ENCODE data around the gene CKB. TPM values are rescaled to one million over a fixed set of nuclear protein-coding genes. Genes with fewer than 3 reads are reported as not detected.

Gene CKB
- total RNA-seq, 4 donors from 2014 or later, result 453 to 1,624 (median 922) TPM

DNA sequence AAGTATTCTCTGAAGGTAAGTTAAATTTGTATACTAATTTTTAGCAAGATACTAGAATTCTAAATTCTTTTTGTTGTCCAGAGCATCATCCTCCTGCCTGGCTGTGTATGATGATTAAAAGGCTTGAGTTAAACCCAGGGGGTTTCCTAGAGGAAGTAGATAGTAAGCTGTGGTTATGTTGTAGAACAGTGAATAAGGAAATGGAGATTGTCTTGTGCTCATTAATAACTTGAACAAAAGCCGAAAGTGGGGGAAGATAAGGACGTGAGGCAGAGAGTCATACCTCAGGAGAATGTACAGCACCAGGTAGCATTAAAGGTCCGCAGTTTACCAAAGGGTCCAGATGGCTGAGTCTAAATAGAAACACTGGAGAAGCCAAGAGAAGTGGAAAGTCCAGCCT, 42.0 kb downstream of the CKB start:
- H3K27ac ChIP-seq, result no peak overlapping the region
- peaks cover 0 to 14% (median 0%) of the 10 kb centered on the region in 3 donors for H3K4me1 ChIP-seq
- WGBS, 2 donors (ENCODE audit: low coverage in 1 of 2), result 72 to 88% methylated on average over 2 to 3 of the region's 3 CpGs
- H3K4me3 ChIP-seq, result no peak overlapping the region
- no peaks in the 10 kb centered on the region for H3K27me3 ChIP-seq
- ATAC-seq, result no peak
- TF ChIP-seq EP300 (IDR thresholded peaks at IDR 0.05) (no peak), POLR2A (IDR thresholded peaks at IDR 0.05) (no peak), POLR2AphosphoS5 (IDR thresholded peaks at IDR 0.05) (no peak)
- TF ChIP-seq, protein P1, sequence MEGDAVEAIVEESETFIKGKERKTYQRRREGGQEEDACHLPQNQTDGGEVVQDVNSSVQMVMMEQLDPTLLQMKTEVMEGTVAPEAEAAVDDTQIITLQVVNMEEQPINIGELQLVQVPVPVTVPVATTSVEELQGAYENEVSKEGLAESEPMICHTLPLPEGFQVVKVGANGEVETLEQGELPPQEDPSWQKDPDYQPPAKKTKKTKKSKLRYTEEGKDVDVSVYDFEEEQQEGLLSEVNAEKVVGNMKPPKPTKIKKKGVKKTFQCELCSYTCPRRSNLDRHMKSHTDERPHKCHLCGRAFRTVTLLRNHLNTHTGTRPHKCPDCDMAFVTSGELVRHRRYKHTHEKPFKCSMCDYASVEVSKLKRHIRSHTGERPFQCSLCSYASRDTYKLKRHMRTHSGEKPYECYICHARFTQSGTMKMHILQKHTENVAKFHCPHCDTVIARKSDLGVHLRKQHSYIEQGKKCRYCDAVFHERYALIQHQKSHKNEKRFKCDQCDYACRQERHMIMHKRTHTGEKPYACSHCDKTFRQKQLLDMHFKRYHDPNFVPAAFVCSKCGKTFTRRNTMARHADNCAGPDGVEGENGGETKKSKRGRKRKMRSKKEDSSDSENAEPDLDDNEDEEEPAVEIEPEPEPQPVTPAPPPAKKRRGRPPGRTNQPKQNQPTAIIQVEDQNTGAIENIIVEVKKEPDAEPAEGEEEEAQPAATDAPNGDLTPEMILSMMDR (IDR thresholded peaks at IDR 0.05), result no peak
- no peaks in the 10 kb centered on the region for H3K9me3 ChIP-seq
- H3K36me3 ChIP-seq, result peaks cover 0 to 93% of the 10 kb centered on the region in 2 donors

DNA sequence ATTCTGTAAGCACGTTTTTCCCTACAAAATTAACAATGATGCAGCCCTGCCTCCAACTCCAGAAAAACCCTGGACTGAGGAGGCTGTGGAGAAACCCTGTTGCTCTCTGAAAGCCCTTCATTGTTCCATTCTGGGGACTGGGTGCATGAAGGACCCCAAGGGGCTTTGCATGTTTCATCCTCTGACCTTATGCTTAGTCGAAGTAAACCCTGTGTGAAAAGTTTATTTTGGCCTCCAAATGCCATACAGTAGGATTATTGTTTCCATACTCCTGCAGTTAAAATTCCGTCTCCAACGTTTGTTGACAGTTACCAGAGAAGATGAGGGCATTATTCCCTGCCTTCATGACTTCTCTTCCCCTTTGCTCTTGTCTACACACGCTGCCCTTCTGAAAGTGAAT, 46.0 kb downstream of the CKB start:
- no peaks in the 10 kb centered on the region for H3K27me3 ChIP-seq
- H3K9me3 ChIP-seq, result no peaks in the 10 kb centered on the region
- no peak overlapping the region for H3K27ac ChIP-seq
- peaks cover 0 to 99% of the 10 kb centered on the region in 2 donors for H3K36me3 ChIP-seq
- H3K4me1 ChIP-seq, result no peaks in the 10 kb centered on the region
- no peak overlapping the region for H3K4me3 ChIP-seq
- ATAC-seq, result no peak
- WGBS, 2 donors (ENCODE audit: low coverage in 1 of 2), result 63 to 76% methylated on average over 5 of the region's 5 CpGs
- TF ChIP-seq EP300 (IDR thresholded peaks at IDR 0.05), result no peak
- TF ChIP-seq POLR2AphosphoS5 (IDR thresholded peaks at IDR 0.05), result no peak
- TF ChIP-seq, protein P1 (IDR thresholded peaks at IDR 0.05), result no peak
- no peak for TF ChIP-seq POLR2A (IDR thresholded peaks at IDR 0.05)

DNA sequence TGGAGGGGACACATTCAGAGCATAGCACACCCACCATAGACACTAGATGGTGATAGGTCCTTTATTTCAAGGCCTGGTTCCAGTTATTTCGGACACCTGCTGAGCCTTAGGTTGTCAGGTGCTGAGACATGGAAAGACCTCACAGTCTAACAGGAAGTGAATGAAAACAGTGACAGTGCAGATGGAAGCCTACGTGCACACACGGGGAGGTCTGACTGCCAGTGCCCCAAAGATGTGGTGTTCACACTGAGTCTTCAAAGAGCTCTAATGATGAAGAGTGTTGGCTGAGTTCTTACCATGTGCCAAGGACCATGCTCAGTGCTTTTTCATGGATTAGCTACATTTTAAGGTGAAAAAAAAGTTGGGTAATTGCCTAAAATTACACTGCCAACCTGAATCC, 46.6 kb downstream of the CKB start:
- no peak for ATAC-seq
- WGBS, 2 donors (ENCODE audit: low coverage in 1 of 2), result 100% methylated on average over 1 to 3 of the region's 3 CpGs
- H3K9me3 ChIP-seq, result no peaks in the 10 kb centered on the region
- H3K4me1 ChIP-seq, result no peaks in the 10 kb centered on the region
- H3K27me3 ChIP-seq, result no peaks in the 10 kb centered on the region
- no peak overlapping the region for H3K27ac ChIP-seq
- no peak overlapping the region for H3K4me3 ChIP-seq
- TF ChIP-seq POLR2A (IDR thresholded peaks at IDR 0.05), result no peak
- H3K36me3 ChIP-seq, result peaks cover 0 to 99% of the 10 kb centered on the region in 2 donors

DNA sequence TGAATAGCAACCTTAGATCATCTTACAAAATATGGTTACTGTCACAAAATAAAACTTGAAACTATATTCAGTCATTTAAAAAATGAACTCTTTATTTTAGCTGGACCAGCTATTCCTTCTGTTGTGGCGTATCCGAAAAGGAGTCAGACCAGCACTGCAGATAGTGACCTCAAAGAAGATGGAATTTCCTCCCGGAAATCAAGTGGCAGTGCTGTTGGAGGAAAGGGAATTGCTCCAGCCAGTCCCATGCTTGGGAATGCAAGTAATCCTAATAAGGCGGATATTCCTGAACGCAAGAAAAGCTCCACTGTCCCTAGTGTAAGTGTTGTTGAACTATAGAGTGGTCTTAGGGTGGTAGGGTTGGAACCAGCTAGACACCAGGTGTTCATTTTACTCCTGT, 47.7 kb downstream of the CKB start:
- no peak for TF ChIP-seq POLR2AphosphoS5 (IDR thresholded peaks at IDR 0.05)
- TF ChIP-seq POLR2A (IDR thresholded peaks at IDR 0.05), result no peak
- TF ChIP-seq, protein P1 (IDR thresholded peaks at IDR 0.05), result no peak
- no peak for TF ChIP-seq EP300 (IDR thresholded peaks at IDR 0.05)
- no peak for ATAC-seq
- no peak overlapping the region for H3K27ac ChIP-seq
- H3K36me3 ChIP-seq, result peaks cover 0 to 98% of the 10 kb centered on the region in 2 donors
- 91 to 100% methylated on average over 3 of the region's 5 CpGs for WGBS, 2 donors (ENCODE audit: low coverage in 1 of 2)
- H3K4me3 ChIP-seq, result no peak overlapping the region
- H3K27me3 ChIP-seq, result no peaks in the 10 kb centered on the region
- H3K4me1 ChIP-seq, result no peaks in the 10 kb centered on the region
- no peaks in the 10 kb centered on the region for H3K9me3 ChIP-seq

DNA sequence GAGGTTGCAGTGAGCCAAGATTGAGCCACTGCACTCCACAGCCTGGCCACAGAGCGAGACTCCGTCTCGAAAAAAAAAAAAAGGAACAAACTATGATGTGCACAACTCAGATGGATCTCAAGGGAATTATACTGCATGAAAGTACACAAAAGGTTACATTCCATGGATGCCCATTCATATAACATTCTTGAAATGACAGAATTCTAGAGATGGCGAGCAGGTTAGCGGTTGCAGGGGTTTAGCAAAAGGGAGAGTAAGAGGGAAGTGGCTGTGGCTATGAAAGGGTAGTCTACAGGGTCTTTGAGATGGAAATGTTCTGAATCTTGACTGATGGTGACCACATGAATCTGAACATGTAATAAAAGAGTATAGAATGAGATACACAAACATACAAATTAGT, 49.7 kb downstream of the CKB start:
- no peak overlapping the region for H3K27ac ChIP-seq
- peaks cover 0 to 98% of the 10 kb centered on the region in 2 donors for H3K36me3 ChIP-seq
- no peaks in the 10 kb centered on the region for H3K4me1 ChIP-seq
- TF ChIP-seq POLR2A (IDR thresholded peaks at IDR 0.05), result no peak
- no peak for ATAC-seq
- 97 to 100% methylated on average over 2 to 5 of the region's 5 CpGs for WGBS, 2 donors (ENCODE audit: low coverage in 1 of 2)
- H3K4me3 ChIP-seq, result no peak overlapping the region
- H3K27me3 ChIP-seq, result no peaks in the 10 kb centered on the region
- no peaks in the 10 kb centered on the region for H3K9me3 ChIP-seq

Small RNA genes within 50 kb of the gene (small RNA-seq; reads per million reads assigned to genes)
- gene RNU4-68P (0 to 10.1 (median 0) reads per million in 4 donors), gene RNU7-160P (0 reads per million in 4 donors)

Other genes with a start within 250 kb of the CKB start
- gene EIF5, start 188.6 kb downstream of the CKB start, total RNA-seq, result 100 to 1,000 TPM; 166 to 252 (median 203) TPM
- gene MARK3, start 137.4 kb downstream of the CKB start, total RNA-seq, result 100 to 1,000 TPM in 1 of 4 donors, 10 to 100 TPM in 3; 65.1 to 127 (median 70.4) TPM
- gene TRMT61A, start 6.4 kb upstream of the CKB start, total RNA-seq, result 10 to 100 TPM; 22.5 to 45.2 (median 30.9) TPM
- 10 to 100 TPM; 31.1 to 41.3 (median 38.5) TPM for gene BAG5, start 39.8 kb upstream of the CKB start, total RNA-seq
- 10 to 100 TPM; 25.8 to 41.4 (median 28.4) TPM for gene COA8, start 40.1 kb upstream of the CKB start, total RNA-seq
- gene KLC1, start 106.4 kb upstream of the CKB start, total RNA-seq, result 100 to 1,000 TPM; 275 to 390 (median 339) TPM
- 1 to 10 TPM; 1.2 to 7.8 (median 3.6) TPM for gene XRCC3, start 192.6 kb upstream of the CKB start, total RNA-seq
- gene ZFYVE21, start 193.0 kb upstream of the CKB start, total RNA-seq, result 100 to 1,000 TPM; 128 to 268 (median 205) TPM